ENCODE data around the gene AGAP1. TPM values are rescaled to one million over a fixed set of nuclear protein-coding genes. Genes with fewer than 3 reads are reported as not detected.

AGAP1 gene
- total RNA-seq, 1 donor from 2014 or later: 39.4 TPM

- no peak overlapping the region for H3K4me3 Mint-ChIP-seq (ENCODE audit: unreplicated experiment)
- H3K36me3 Mint-ChIP-seq (ENCODE audit: low read depth, unreplicated experiment): peaks cover 12% of the 10 kb centered on the region
- no peak overlapping the region for H3K9ac ChIP-seq (ENCODE audit: low read length)
- peaks cover 42% of the 10 kb centered on the region for H3K79me2 ChIP-seq (ENCODE audit: insufficient read depth, low read length)
- H3K4me1 Mint-ChIP-seq (ENCODE audit: low read depth, unreplicated experiment): peaks cover 22% of the 10 kb centered on the region
- H3K9me3 ChIP-seq (ENCODE audit: insufficient read depth, low read depth, low read length): no peaks in the 10 kb centered on the region
- H3K4me2 ChIP-seq (ENCODE audit: low read length): no peak overlapping the region
- H3K27ac Mint-ChIP-seq (ENCODE audit: unreplicated experiment): no peak overlapping the region
- TF ChIP-seq EZH2 (IDR thresholded peaks at IDR 0.05; ENCODE audit: insufficient read depth, low read length) (no peak), CTCF (IDR thresholded peaks at IDR 0.05; ENCODE audit: insufficient read depth, low read depth, low read length) (no peak)
- H3K27ac ChIP-seq (ENCODE audit: low read depth, low read length): no peak overlapping the region
- no peak overlapping the region for H2AFZ ChIP-seq (ENCODE audit: low read depth, low read length)
- H3K36me3 ChIP-seq (ENCODE audit: insufficient read depth, low read length): no peaks in the 10 kb centered on the region
- H3K27me3 Mint-ChIP-seq (ENCODE audit: low read depth, unreplicated experiment): no peaks in the 10 kb centered on the region
- peaks cover under 1% of the 10 kb centered on the region for H3K4me1 ChIP-seq (ENCODE audit: insufficient read depth, low read length)
- H4K20me1 ChIP-seq (ENCODE audit: insufficient read depth, low read length): peaks cover 84% of the 10 kb centered on the region
- H3K9me3 Mint-ChIP-seq (ENCODE audit: unreplicated experiment): peaks cover 2% of the 10 kb centered on the region
- FAIRE-seq (no peak), DNase-seq (ENCODE audit: low read depth) (no peak)
- no peaks in the 10 kb centered on the region for H3K27me3 ChIP-seq (ENCODE audit: insufficient read depth, low read length)
- no peak overlapping the region for H3K4me3 ChIP-seq (ENCODE audit: insufficient read depth, low read depth, low read length)
These were observed 71.2 kb downstream of the AGAP1 start for GRCh38 chr2:235564884-235565530.

GRCh38 chr2:235566415-235566814 is 72.6 kb downstream of the AGAP1 start:
- Histone ChIP-seq H3K36me3 (ENCODE audit: insufficient read depth, low read length) (no peaks in the 10 kb centered on the region), H3K9ac (ENCODE audit: low read length) (no peak overlapping the region), H3K27ac (ENCODE audit: low read depth, low read length) (no peak overlapping the region), H3K9me3 (ENCODE audit: insufficient read depth, low read depth, low read length) (no peaks in the 10 kb centered on the region), H3K79me2 (ENCODE audit: insufficient read depth, low read length) (peaks cover 29% of the 10 kb centered on the region), H3K4me1 (ENCODE audit: insufficient read depth, low read length) (peaks cover 5% of the 10 kb centered on the region), H3K4me3 (ENCODE audit: insufficient read depth, low read depth, low read length) (no peak overlapping the region), H3K4me2 (ENCODE audit: low read length) (no peak overlapping the region), H4K20me1 (ENCODE audit: insufficient read depth, low read length) (peaks cover 84% of the 10 kb centered on the region), H2AFZ (ENCODE audit: low read depth, low read length) (no peak overlapping the region), H3K27me3 (ENCODE audit: insufficient read depth, low read length) (no peaks in the 10 kb centered on the region)
- DNase-seq (ENCODE audit: low read depth) (no peak), FAIRE-seq (no peak)
- Mint-ChIP-seq H3K4me3 (ENCODE audit: unreplicated experiment) (no peak overlapping the region), H3K4me1 (ENCODE audit: low read depth, unreplicated experiment) (peaks cover 27% of the 10 kb centered on the region), H3K27me3 (ENCODE audit: low read depth, unreplicated experiment) (no peaks in the 10 kb centered on the region), H3K9me3 (ENCODE audit: unreplicated experiment) (peaks cover 2% of the 10 kb centered on the region), H3K27ac (ENCODE audit: unreplicated experiment) (no peak overlapping the region), H3K36me3 (ENCODE audit: low read depth, unreplicated experiment) (peaks cover 12% of the 10 kb centered on the region)
- TF ChIP-seq EZH2 (IDR thresholded peaks at IDR 0.05; ENCODE audit: insufficient read depth, low read length) (no peak), CTCF (IDR thresholded peaks at IDR 0.05; ENCODE audit: insufficient read depth, low read depth, low read length) (no peak)

- Histone ChIP-seq H2AFZ (ENCODE audit: low read depth, low read length) (no peak overlapping the region), H3K4me2 (ENCODE audit: low read length) (no peak overlapping the region), H4K20me1 (ENCODE audit: insufficient read depth, low read length) (peaks cover 84% of the 10 kb centered on the region), H3K27ac (ENCODE audit: low read depth, low read length) (no peak overlapping the region), H3K79me2 (ENCODE audit: insufficient read depth, low read length) (peaks cover 27% of the 10 kb centered on the region), H3K4me3 (ENCODE audit: insufficient read depth, low read depth, low read length) (no peak overlapping the region), H3K4me1 (ENCODE audit: insufficient read depth, low read length) (peaks cover 5% of the 10 kb centered on the region), H3K36me3 (ENCODE audit: insufficient read depth, low read length) (no peaks in the 10 kb centered on the region), H3K27me3 (ENCODE audit: insufficient read depth, low read length) (no peaks in the 10 kb centered on the region), H3K9ac (ENCODE audit: low read length) (no peak overlapping the region), H3K9me3 (ENCODE audit: insufficient read depth, low read depth, low read length) (no peaks in the 10 kb centered on the region)
- Mint-ChIP-seq H3K9me3 (ENCODE audit: unreplicated experiment) (peaks cover 2% of the 10 kb centered on the region), H3K4me1 (ENCODE audit: low read depth, unreplicated experiment) (peaks cover 26% of the 10 kb centered on the region), H3K4me3 (ENCODE audit: unreplicated experiment) (no peak overlapping the region), H3K27me3 (ENCODE audit: low read depth, unreplicated experiment) (no peaks in the 10 kb centered on the region), H3K36me3 (ENCODE audit: low read depth, unreplicated experiment) (peaks cover 12% of the 10 kb centered on the region), H3K27ac (ENCODE audit: unreplicated experiment) (no peak overlapping the region)
- TF ChIP-seq EZH2 (IDR thresholded peaks at IDR 0.05; ENCODE audit: insufficient read depth, low read length): no peak
- TF ChIP-seq CTCF (IDR thresholded peaks at IDR 0.05; ENCODE audit: insufficient read depth, low read depth, low read length): no peak
- DNase-seq (ENCODE audit: low read depth): no peak
- FAIRE-seq: no peak
These were observed 73.2 kb downstream of the AGAP1 start for GRCh38 chr2:235566931-235567495.
